Thyroid gland (tissue), 4 donors: ENCODE results near the gene TTC31. TPM values are rescaled to one million over a fixed set of nuclear protein-coding genes. Genes with fewer than 3 reads are reported as not detected.

Experiments used
- DNase-seq, 2 donors: peaks; one replicate each; pipeline ENCODE4 v3.0.0-alpha.2; 2019
- H3K27ac ChIP-seq, 3 donors: fragments of 200-600 bp; sonication (generic); 1 replicate in 2 of 3; 2 replicates in 1 of 3; pipeline ENCODE4 v1.5.1; 2016 to 2019; ENCODE audit warnings: mild to moderate bottlenecking in 1 of 3, moderate library complexity in 1 of 3
- H3K27me3 ChIP-seq: fragments of 200-600 bp; sonication (generic); one replicate; pipeline ENCODE4 v1.5.1; 2019
- H3K36me3 ChIP-seq, 2 donors: fragments of 200-600 bp; sonication (generic); one replicate each; pipeline ENCODE4 v1.5.1; 2016 to 2019
- H3K4me1 ChIP-seq, 2 donors: fragments of 200-600 bp; sonication (generic); one replicate each; pipeline ENCODE4 v1.5.1; 2017 to 2019
- H3K4me3 ChIP-seq, 3 donors: fragments of 200-600 bp; sonication (generic); replicated peaks in 1 of 3; 1 replicate in 2 of 3; 2 replicates in 1 of 3; pipeline ENCODE4 v1.5.1; 2016; ENCODE audit warnings: mild to moderate bottlenecking in 1 of 3
- H3K9me3 ChIP-seq: fragments of 200-600 bp; sonication (generic); one replicate; pipeline ENCODE4 v1.5.1; 2017
- CTCF ChIP-seq, 6 experiments: fragments of 200-600 bp in 3 of 6; fragments of 450-650 bp in 3 of 6; sonication (generic) in 3 of 6; IDR thresholded peaks; one replicate each; pipeline ENCODE4 v1.5.1; 2016 to 2019; ENCODE audit warnings: antibody characterized with exemption in 6 of 6, mild to moderate bottlenecking in 2 of 6, inconsistent platforms in 1 of 6, moderate library complexity in 1 of 6
- POLR2A ChIP-seq, 2 donors: fragments of 450-650 bp; IDR thresholded peaks; one replicate each; pipeline ENCODE4 v1.6.1; 2017; ENCODE audit warnings: antibody characterized with exemption in 2 of 2, mild to moderate bottlenecking in 2 of 2, moderate library complexity in 1 of 2
- WGBS, 2 donors: methylation state at CpG; one replicate each; pipeline ENCODE4 v1.1.5; 2017; 5-methylcytosine and 5-hydroxymethylcytosine counted together
- intact Hi-C: fragments of 100-400 bp; cut with DNase I; formaldehyde crosslinking; loops from one replicate; pipeline ENCODE4 v1.15.1; 2023
- total RNA-seq, 4 donors: library from RNA; depleted of rRNA; stranded (reverse); fragments of >200 nt; gene quantifications; one replicate each; pipeline ENCODE4 v1.2.3, GENCODE V29; 2016

TTC31 gene
- 10 to 100 TPM; 18.9 to 38.0 (median 22.4) TPM for total RNA-seq

DNA sequence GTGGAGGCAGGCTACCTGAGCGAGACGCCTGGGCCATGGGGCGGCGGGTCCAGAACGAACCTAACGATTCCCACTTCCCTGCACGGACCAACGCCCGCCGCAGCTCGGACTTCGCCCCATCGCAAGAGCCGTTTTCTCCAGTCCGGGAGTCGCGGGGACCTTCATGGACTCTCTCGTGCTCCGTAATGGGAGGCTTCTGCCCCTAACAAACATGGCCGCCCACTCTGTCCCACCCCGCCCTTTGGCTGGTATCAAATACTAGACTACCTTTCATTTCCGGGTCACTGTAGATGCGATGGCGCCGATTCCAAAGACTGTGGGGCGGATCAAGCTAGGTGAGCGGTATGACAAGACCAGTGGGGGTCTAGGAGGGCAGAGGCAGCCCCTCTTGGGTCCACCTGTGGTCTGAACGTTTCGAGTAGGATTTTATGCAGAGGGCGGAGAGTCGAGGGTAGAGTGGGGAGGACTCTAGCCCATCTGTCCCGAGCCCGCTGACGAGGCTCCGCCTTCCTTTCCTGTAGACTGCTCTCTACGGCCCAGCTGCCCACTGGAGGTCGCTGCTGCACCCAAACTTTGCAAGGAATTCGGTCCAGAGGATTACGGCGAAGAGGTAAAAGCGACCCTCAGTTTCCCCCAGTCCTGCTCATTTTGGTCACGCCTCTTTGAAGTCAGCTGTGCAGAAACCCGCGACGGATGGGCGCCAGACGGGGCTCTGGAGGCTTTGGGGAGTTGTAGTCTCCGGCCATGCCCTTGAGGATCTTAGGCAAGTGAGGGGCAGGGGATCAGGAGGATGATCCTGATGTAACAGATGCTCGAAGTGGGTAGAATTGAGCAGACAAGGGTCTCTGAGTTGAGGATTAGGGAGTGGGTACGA lies at the start of gene TTC31, which contains the start of gene CCDC142:
Gene TTC31, plus strand, starts transcription at position 281 of the 874 bp plus-strand sequence. Its CDS starts 15 bp downstream, at position 296.
Gene CCDC142, minus strand, starts transcription at position 198 of the 874 bp plus-strand sequence. Its CDS starts 161 bp downstream, at position 37.
- whole genome bisulfite sequencing, 2 donors: 1% methylated on average over 30 to 38 of the region's 50 CpGs
- intact Hi-C loops: no loop called here

DNA sequence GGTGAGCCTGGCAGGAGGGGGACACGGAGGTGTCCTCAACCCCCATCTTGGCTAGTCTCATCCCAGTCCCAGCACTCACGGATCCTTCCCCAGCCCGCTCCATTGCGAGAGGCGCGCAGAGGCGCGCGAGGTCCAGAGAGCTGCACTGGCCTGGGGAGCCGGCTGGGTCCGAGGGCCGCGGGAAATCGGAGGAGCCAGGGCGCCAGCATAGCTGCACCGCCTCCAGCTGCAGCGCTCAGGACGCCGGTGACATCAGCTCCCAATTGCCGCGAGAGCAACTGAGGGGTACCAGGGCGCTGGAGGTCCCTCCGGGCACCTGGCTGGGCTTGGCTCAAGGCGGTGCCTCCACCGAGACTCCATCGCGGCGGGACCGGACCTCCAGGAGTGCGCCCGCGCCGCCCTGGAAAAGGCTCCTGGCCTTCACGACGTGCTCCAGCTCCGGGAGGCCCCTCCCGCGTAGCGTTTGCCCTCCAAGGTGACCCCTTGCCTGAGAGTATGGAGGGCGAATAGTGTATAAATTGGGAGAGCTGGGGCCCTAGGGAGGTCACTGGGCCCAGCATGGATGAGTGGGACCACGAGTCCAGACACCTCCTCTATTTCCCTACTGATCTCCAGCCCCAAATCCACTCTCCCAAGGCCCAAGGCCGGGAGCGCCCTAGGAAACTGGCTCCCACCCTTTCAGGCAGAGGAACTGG lies 46.6 kb upstream of the TTC31 start:
- TF ChIP-seq CTCF (IDR thresholded peaks at IDR 0.05) (no peak), POLR2A (IDR thresholded peaks at IDR 0.05) (no peak)
- WGBS, 2 donors: 79 to 81% methylated on average over 16 to 30 of the region's 43 CpGs
- H3K4me3 ChIP-seq: no peak overlapping the region
- no peak for DNase-seq
- peaks cover 10 to 14% of the 10 kb centered on the region in 2 donors for H3K4me1 ChIP-seq
- intact Hi-C loops: no loop called here
- H3K27ac ChIP-seq: no peak overlapping the region
- H3K27me3 ChIP-seq: no peaks in the 10 kb centered on the region
- no peaks in the 10 kb centered on the region for H3K9me3 ChIP-seq
- peaks cover 0 to 4% of the 10 kb centered on the region in 2 donors for H3K36me3 ChIP-seq

More for the DNA sequence above, at the start of gene TTC31, which contains the start of gene CCDC142:
- no peaks in the 10 kb centered on the region for H3K9me3 ChIP-seq
- TF ChIP-seq POLR2A (IDR thresholded peaks at IDR 0.05) (peak in 1 of 2 donors; percentile 54), CTCF (IDR thresholded peaks at IDR 0.05) (peak; percentile 52 to 95 (median 88))
- peak within 1 kb of the TSS; percentile 38 to 91 (median 87) for H3K27ac ChIP-seq
- peaks cover 22 to 27% of the 10 kb centered on the region in 2 donors for H3K4me1 ChIP-seq
- peak within 1 kb of the TSS; percentile 49 to 87 (median 84) for H3K4me3 ChIP-seq
- DNase-seq: peak; percentile 97 to 98
- no peaks in the 10 kb centered on the region for H3K27me3 ChIP-seq
- peaks cover 0 to 8% of the 10 kb centered on the region in 2 donors for H3K36me3 ChIP-seq

DNA sequence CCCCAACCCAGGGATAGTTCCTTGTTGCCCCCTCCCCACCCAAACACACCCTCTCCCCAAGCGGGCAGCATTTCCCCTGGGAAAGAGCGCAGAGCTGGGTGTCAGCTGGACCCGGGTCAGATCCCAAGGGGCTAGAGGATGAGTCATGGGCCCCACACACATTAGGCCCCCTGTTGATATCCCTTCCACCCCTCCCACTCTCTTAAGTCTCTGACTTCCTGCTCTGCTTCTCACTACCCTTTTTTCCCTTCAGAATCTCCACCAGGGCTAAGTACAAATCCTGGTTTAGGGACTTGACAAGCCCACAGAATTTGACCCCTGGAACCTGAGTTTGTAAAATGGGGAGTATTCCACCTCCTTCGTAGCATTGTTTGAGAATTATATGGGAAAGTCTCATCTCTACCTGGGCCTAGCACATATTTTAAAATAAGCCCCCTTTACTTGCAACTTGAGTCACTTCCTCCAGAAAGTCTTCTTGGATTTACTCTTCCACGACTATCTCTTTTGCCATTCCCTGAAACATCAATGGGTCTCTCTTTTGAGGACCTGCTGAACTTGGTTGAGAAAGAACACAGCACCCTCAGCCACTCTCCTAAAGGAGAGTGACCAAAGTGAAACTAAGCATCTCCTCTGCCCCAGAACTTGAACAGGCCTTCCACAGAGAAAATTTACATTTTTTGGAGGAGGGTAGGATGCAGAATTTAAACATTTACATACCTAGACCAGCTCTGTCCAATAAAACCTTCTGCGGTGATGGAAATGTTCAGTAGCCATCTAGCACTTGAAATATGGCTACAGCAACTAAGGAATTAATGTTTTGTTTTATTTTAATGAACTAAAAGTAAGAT lies 45.8 kb upstream of the TTC31 start:
- H3K9me3 ChIP-seq: no peaks in the 10 kb centered on the region
- no peaks in the 10 kb centered on the region for H3K36me3 ChIP-seq
- intact Hi-C loops: no loop called here
- H3K4me1 ChIP-seq: peaks cover 10 to 14% of the 10 kb centered on the region in 2 donors
- TF ChIP-seq POLR2A (IDR thresholded peaks at IDR 0.05): no peak
- no peak for TF ChIP-seq CTCF (IDR thresholded peaks at IDR 0.05)
- DNase-seq: no peak
- no peak overlapping the region for H3K27ac ChIP-seq
- H3K27me3 ChIP-seq: no peaks in the 10 kb centered on the region
- H3K4me3 ChIP-seq: no peak overlapping the region
- 73 to 78% methylated on average over 6 of the region's 6 CpGs for WGBS, 2 donors

DNA sequence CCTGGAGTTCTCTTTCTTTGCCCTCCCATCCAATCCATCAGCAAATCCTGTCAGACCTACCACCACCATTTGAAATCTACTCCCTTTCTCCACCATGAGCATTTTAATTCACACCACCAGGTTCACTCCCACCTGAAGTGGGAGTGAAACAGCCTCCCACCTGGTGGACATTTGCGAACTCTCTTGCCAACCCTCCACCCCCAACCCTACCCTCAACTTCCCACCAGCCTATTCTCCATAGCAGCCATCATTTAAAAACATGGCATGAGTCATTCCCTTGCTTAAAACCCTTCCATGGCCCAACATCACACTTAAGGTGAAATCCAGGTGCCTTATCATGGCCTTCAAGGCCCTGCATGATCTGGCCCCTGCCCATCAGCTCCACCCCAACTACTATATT lies 44.6 kb upstream of the TTC31 start:
- no peak for DNase-seq
- Histone ChIP-seq H3K36me3 (no peaks in the 10 kb centered on the region), H3K4me1 (peaks cover 10 to 18% of the 10 kb centered on the region in 2 donors), H3K9me3 (no peaks in the 10 kb centered on the region), H3K27ac (no peak overlapping the region), H3K27me3 (no peaks in the 10 kb centered on the region), H3K4me3 (no peak overlapping the region)
- intact Hi-C loops: no loop called here
- TF ChIP-seq CTCF (IDR thresholded peaks at IDR 0.05): no peak
- no peak for TF ChIP-seq POLR2A (IDR thresholded peaks at IDR 0.05)
- 100% methylated on average over 1 of the region's 1 CpG for WGBS, 2 donors
